Measurements from ENCODE around the gene AWAT2.

The AWAT2 gene

GRCh38 chrX:70025464-70025863, 24.3 kb downstream of the AWAT2 start:
- no peak for TF ChIP-seq CTCF (IDR thresholded peaks at IDR 0.05; ENCODE audit: low read depth, low read length)
- DNase-seq (ENCODE audit: low read depth in 2 of 2), result peak in 1 of 2 donors; percentile 71
- H3K4me3 ChIP-seq (replicated peaks in 1 of 2; ENCODE audit: low read depth in 2 of 2, low read length in 2 of 2), result no peak overlapping the region

- H3K4me3 ChIP-seq (replicated peaks in 1 of 2; ENCODE audit: low read depth in 2 of 2, low read length in 2 of 2), result no peak overlapping the region
- TF ChIP-seq CTCF (IDR thresholded peaks at IDR 0.05; ENCODE audit: low read depth, low read length), result no peak
- DNase-seq (ENCODE audit: low read depth in 2 of 2), result no peak
These were observed 27.1 kb downstream of the AWAT2 start for GRCh38 chrX:70022616-70023015.

- DNase-seq (ENCODE audit: low read depth in 2 of 2), result no peak
- TF ChIP-seq CTCF (IDR thresholded peaks at IDR 0.05; ENCODE audit: low read depth, low read length), result no peak
- H3K4me3 ChIP-seq (replicated peaks in 1 of 2; ENCODE audit: low read depth in 2 of 2, low read length in 2 of 2), result no peak overlapping the region
These were observed 33.2 kb downstream of the AWAT2 start for GRCh38 chrX:70016513-70016912.

GRCh38 chrX:70013466-70014381, 36.0 kb downstream of the AWAT2 start:
- peak in 1 of 2 donors; percentile 83 for DNase-seq (ENCODE audit: low read depth in 2 of 2)
- no peak overlapping the region for H3K4me3 ChIP-seq (replicated peaks in 1 of 2; ENCODE audit: low read depth in 2 of 2, low read length in 2 of 2)
- no peak for TF ChIP-seq CTCF (IDR thresholded peaks at IDR 0.05; ENCODE audit: low read depth, low read length)

GRCh38 chrX:70012756-70013155, 37.0 kb downstream of the AWAT2 start:
- no peak overlapping the region for H3K4me3 ChIP-seq (replicated peaks in 1 of 2; ENCODE audit: low read depth in 2 of 2, low read length in 2 of 2)
- TF ChIP-seq CTCF (IDR thresholded peaks at IDR 0.05; ENCODE audit: low read depth, low read length), result no peak

GRCh38 chrX:70009970-70010369, 39.8 kb downstream of the AWAT2 start:
- DNase-seq (ENCODE audit: low read depth in 2 of 2), result no peak
- no peak for TF ChIP-seq CTCF (IDR thresholded peaks at IDR 0.05; ENCODE audit: low read depth, low read length)
- H3K4me3 ChIP-seq (replicated peaks in 1 of 2; ENCODE audit: low read depth in 2 of 2, low read length in 2 of 2), result no peak overlapping the region

More at GRCh38 chrX:70012756-70013155, 37.0 kb downstream of the AWAT2 start:
- DNase-seq (ENCODE audit: low read depth in 2 of 2), result no peak
